ENCODE measurements around the gene GAMT. TPM values are rescaled to one million over a fixed set of nuclear protein-coding genes. Genes with fewer than 3 reads are reported as not detected.

GAMT gene
- total RNA-seq, 1 donor from 2014 or later: 7.1 TPM

DNA sequence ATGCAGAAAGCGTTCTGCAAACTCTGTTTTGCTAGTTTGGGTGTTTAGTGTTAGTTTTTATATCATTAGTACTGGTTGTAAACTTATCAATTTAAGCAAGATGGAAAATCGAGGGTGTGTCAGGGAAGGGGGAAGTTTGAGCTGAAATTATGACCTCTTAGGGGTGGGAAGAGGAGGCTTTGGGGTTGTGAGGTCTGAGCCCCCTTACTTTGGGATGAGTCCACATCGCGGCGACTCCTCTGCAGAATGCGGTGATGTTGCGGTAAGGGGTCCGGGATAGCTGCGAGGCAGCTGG, 18.4 kb downstream of the GAMT start:
- H3K4me1 ChIP-seq: peaks cover 13% of the 10 kb centered on the region
- no peak overlapping the region for H3K27ac ChIP-seq
- H3K9me3 ChIP-seq: no peaks in the 10 kb centered on the region
- no peak for ATAC-seq
- H3K4me3 ChIP-seq: no peak overlapping the region
- DNase-seq: no peak
- TF ChIP-seq, protein P1, sequence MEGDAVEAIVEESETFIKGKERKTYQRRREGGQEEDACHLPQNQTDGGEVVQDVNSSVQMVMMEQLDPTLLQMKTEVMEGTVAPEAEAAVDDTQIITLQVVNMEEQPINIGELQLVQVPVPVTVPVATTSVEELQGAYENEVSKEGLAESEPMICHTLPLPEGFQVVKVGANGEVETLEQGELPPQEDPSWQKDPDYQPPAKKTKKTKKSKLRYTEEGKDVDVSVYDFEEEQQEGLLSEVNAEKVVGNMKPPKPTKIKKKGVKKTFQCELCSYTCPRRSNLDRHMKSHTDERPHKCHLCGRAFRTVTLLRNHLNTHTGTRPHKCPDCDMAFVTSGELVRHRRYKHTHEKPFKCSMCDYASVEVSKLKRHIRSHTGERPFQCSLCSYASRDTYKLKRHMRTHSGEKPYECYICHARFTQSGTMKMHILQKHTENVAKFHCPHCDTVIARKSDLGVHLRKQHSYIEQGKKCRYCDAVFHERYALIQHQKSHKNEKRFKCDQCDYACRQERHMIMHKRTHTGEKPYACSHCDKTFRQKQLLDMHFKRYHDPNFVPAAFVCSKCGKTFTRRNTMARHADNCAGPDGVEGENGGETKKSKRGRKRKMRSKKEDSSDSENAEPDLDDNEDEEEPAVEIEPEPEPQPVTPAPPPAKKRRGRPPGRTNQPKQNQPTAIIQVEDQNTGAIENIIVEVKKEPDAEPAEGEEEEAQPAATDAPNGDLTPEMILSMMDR (IDR thresholded peaks at IDR 0.05): no peak
- no peaks in the 10 kb centered on the region for H3K27me3 ChIP-seq
- no peaks in the 10 kb centered on the region for H3K36me3 ChIP-seq
- intact Hi-C loops (cut with DNase I): no loop called here

DNA sequence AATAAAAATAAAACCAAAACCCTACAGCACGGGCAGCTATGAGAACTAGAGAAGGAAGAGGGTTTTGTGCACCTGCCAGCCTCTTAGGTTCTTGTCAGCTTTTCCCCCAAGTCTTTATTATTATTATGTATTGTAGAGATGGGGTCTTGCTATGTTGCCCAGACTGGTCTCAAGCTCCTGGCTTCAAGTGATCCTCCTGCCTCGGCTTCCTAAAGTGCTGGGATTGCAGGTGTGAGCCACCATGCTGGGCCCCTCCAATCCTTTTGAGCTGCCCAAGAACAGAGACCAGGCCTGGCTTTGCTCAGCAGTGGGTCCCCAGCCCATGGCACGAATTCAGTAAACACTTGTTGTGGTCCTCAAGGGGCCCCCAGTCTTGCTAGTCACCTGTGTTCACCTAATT, 19.1 kb downstream of the GAMT start:
- Histone ChIP-seq H3K4me1 (peaks cover 13% of the 10 kb centered on the region), H3K27me3 (no peaks in the 10 kb centered on the region), H3K9me3 (no peaks in the 10 kb centered on the region), H3K4me3 (no peak overlapping the region), H3K27ac (no peak overlapping the region), H3K36me3 (peaks cover under 1% of the 10 kb centered on the region)
- intact Hi-C loops (cut with DNase I): no loop called here
- no peak for ATAC-seq
- TF ChIP-seq, protein P1 (IDR thresholded peaks at IDR 0.05): no peak
- DNase-seq: no peak

DNA sequence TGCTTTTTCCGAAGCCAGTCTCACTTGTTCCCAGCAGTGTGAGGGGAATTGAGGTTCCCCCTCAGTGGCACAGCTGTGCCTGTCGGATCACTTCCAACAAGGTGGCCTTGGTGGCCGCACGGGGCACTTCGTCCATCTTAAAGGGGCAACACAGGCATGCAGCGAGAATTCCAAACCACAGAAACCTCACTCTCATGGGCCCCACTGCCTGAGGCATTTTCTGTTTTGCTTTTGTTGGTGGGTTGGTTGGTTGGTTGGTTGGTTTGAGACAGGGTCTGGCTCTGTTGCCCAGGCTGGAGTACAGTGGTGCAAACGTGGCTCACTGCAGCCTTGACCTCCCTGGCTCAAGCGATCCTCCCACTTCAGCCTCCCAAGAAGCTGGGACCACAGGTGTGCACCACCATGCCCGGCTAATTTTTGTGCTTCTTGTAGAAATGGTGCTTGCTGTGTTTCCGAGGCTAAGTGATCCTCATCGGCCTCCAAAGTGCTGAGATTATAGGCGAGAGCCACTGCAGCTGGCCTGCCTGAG, 21.3 kb downstream of the GAMT start:
- peaks cover 8% of the 10 kb centered on the region for H3K4me1 ChIP-seq
- H3K9me3 ChIP-seq: no peaks in the 10 kb centered on the region
- H3K27ac ChIP-seq: no peak overlapping the region
- no peak overlapping the region for H3K4me3 ChIP-seq
- ATAC-seq: no peak
- intact Hi-C loops (cut with DNase I): no loop called here
- TF ChIP-seq, protein P1 (IDR thresholded peaks at IDR 0.05): no peak
- peaks cover 6% of the 10 kb centered on the region for H3K36me3 ChIP-seq
- DNase-seq: no peak
- no peaks in the 10 kb centered on the region for H3K27me3 ChIP-seq

DNA sequence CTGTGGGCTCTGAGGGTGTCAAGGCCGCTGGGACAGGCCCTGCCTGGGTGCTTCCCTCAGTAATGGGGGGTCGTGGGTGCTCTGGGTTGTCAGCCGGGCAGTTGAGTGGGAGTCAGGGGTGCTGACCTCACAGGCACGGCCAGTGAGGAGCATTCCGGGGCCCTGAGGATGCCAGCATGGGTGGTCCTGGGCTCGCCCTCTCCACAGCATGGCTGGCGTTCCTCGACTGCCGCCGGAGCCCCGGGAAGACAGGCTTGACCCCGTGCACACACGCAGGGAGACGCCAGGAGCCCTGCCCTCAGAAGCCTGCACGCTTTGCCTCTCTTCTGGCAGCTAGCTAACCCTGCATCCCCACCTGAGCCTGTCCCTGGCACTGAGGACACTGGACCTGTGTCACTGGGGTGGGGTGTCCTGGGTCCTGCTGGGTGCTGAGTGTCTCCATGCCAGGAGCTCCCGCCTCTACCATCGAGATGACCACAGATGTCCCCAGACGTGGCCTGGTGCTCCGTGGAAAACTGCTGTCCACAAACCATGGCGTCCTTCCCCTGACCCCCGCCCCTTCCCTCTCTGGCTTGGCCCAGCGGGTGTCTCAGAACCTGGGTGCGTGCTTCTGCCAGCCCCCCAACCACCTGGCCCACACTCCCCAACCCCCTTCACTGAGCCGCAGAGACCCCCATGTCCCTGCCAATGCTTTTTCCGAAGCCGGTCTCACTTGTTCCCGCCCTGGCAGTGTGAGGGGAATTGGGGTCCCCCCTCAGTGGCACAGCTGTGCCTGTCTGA, 22.0 kb downstream of the GAMT start:
- Histone ChIP-seq H3K27me3 (no peaks in the 10 kb centered on the region), H3K27ac (no peak overlapping the region), H3K36me3 (peaks cover 13% of the 10 kb centered on the region), H3K9me3 (no peaks in the 10 kb centered on the region), H3K4me3 (no peak overlapping the region), H3K4me1 (peaks cover under 1% of the 10 kb centered on the region)
- TF ChIP-seq, protein P1 (IDR thresholded peaks at IDR 0.05): no peak
- intact Hi-C loops (cut with DNase I): no loop called here
- ATAC-seq (no peak), DNase-seq (no peak)

DNA sequence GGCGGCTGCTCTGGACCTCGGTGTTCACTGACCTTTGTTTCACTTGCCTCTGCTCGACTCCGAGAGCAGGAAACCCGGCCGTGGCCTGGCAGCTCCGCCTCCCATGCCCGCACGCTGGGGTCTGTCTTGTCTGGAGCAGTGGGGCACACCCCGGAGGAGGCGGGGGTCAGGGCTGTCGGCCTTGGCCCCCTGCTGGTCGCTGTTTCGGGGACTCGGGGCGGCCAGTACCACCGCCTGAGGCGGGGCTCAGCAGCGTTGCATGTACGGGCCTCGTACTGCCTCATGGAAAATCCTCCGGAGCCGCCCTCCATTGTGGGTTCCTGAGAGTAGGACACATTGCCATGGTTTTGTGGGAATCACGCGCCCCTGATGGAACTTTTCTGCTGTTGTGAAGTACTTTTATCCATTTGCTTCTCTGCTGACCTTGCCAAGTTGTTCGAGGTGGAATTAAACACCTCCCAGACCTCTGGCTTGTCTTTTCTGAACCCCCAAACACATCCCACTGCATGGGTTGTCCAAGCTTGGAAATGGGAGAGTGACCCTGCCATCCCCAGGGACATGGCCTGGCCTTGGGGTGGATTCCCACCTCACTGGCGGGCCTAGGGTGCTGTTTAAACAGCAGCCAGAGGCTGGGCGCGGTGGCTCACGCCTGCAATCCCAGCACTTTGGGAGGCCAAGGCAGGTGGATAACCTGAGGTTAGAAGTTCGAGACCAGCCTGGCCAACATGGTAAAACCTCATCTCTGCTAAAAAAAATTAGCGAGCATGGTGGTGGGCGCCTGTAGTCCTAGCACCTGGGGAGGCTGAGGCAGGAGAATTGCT, 23.2 kb downstream of the GAMT start:
- Histone ChIP-seq H3K9me3 (no peaks in the 10 kb centered on the region), H3K27ac (no peak overlapping the region), H3K27me3 (no peaks in the 10 kb centered on the region), H3K36me3 (peaks cover 24% of the 10 kb centered on the region), H3K4me3 (no peak overlapping the region), H3K4me1 (no peaks in the 10 kb centered on the region)
- intact Hi-C loops (cut with DNase I): no loop called here
- DNase-seq (no peak), ATAC-seq (no peak)
- TF ChIP-seq, protein P1 (IDR thresholded peaks at IDR 0.05): peak; percentile 8

Data from upper lobe of right lung (tissue), 1 donor.